GM18870 (cell line): ENCODE data around the gene AHNAK.
"Not testable (repeated sequence)": the region's sequence is repeated elsewhere in the genome, so short reads cannot be mapped to it uniquely, and the experiment has no call there.

Experiments
- ATAC-seq: cut with Tn5 transposase; IDR thresholded peaks from one replicate; pipeline ENCODE4 v1.9.1; 2021; ENCODE audit warnings: moderate library complexity; ENCODE audit not compliant: unreplicated experiment

The AHNAK gene

GRCh38 chr11:62461740-62462507 lies 84.7 kb downstream of the AHNAK start:
- no peak for ATAC-seq

- ATAC-seq = no peak
Measured at GRCh38 chr11:62459080-62459479, 87.5 kb downstream of the AHNAK start.

GRCh38 chr11:62458212-62459002 lies 88.2 kb downstream of the AHNAK start:
- ATAC-seq = no peak

GRCh38 chr11:62457478-62457877 lies 89.1 kb downstream of the AHNAK start:
- no peak for ATAC-seq

GRCh38 chr11:62456630-62457029 lies 90.0 kb downstream of the AHNAK start:
- ATAC-seq = no peak

GRCh38 chr11:62452839-62453468 lies 93.7 kb downstream of the AHNAK start:
- ATAC-seq = no peak

GRCh38 chr11:62452261-62452660 lies 94.3 kb downstream of the AHNAK start:
- no peak for ATAC-seq

- ATAC-seq = no peak
Measured at GRCh38 chr11:62451241-62451621, 95.4 kb downstream of the AHNAK start.

- ATAC-seq = no peak
Measured at GRCh38 chr11:62450543-62451240, 95.9 kb downstream of the AHNAK start.

GRCh38 chr11:62449912-62450311 lies 96.7 kb downstream of the AHNAK start:
- ATAC-seq = not testable (repeated sequence)

- no peak for ATAC-seq
Measured at GRCh38 chr11:62449451-62449851, 97.2 kb downstream of the AHNAK start.

- no peak for ATAC-seq
Measured at GRCh38 chr11:62446091-62446490, 100.5 kb downstream of the AHNAK start.

- no peak for ATAC-seq
Measured at GRCh38 chr11:62445314-62445740, 101.3 kb downstream of the AHNAK start.

- no peak for ATAC-seq
Measured at GRCh38 chr11:62444835-62445234, 101.8 kb downstream of the AHNAK start.

- no peak for ATAC-seq
Measured at GRCh38 chr11:62444236-62444833, 102.3 kb downstream of the AHNAK start.

- no peak for ATAC-seq
Measured at GRCh38 chr11:62443390-62444235, 103.0 kb downstream of the AHNAK start.

- ATAC-seq = no peak
Measured at GRCh38 chr11:62439785-62440602, 106.6 kb downstream of the AHNAK start.

- ATAC-seq = no peak
Measured at GRCh38 chr11:62438641-62439040, 108.0 kb downstream of the AHNAK start.

- no peak for ATAC-seq
Measured at GRCh38 chr11:62437616-62438015, 109.0 kb downstream of the AHNAK start.
